Measurements from ENCODE around the gene RENBP.

RENBP gene

GRCh38 chrX:153925739-153926551, 18.5 kb downstream of the RENBP start, which contains the start of gene ARHGAP4:
ARHGAP4 (minus strand) TSS chrX:153926264; CDS start chrX:153926202, 62 bp downstream.
- H3K4me1 Mint-ChIP-seq = peaks cover 44% of the 10 kb centered on the region
- DNase-seq (ENCODE audit: low spot score in 2 of 2) = peak; percentile 26 to 76

GRCh38 chrX:153925387-153925738, 19.1 kb downstream of the RENBP start:
- Mint-ChIP-seq H3K27ac (peak overlapping the region; percentile 93), H3K4me3 (peak overlapping the region; percentile 90), H3K9me3 (no peaks in the 10 kb centered on the region), H3K4me1 (peaks cover 44% of the 10 kb centered on the region), H3K36me3 (peaks cover 32% of the 10 kb centered on the region)
- no peak for ATAC-seq
- DNase-seq (ENCODE audit: low spot score in 2 of 2) = peak in 1 of 2 donors; percentile 63

More at GRCh38 chrX:153925739-153926551, 18.5 kb downstream of the RENBP start, which contains the start of gene ARHGAP4:
- H3K4me3 Mint-ChIP-seq = peak within 1 kb of the TSS; percentile 90
- H3K9me3 Mint-ChIP-seq = no peaks in the 10 kb centered on the region
- H3K36me3 Mint-ChIP-seq = peaks cover 32% of the 10 kb centered on the region
- peak; percentile 25 for ATAC-seq
- peak within 1 kb of the TSS; percentile 93 for H3K27ac Mint-ChIP-seq

GRCh38 chrX:153924149-153924861, 20.1 kb downstream of the RENBP start:
- peaks cover 42% of the 10 kb centered on the region for H3K36me3 Mint-ChIP-seq

GRCh38 chrX:153922932-153923857, 21.2 kb downstream of the RENBP start:
- no peaks in the 10 kb centered on the region for H3K9me3 Mint-ChIP-seq
- peaks cover 32% of the 10 kb centered on the region for H3K36me3 Mint-ChIP-seq
- H3K4me1 Mint-ChIP-seq = peaks cover 39% of the 10 kb centered on the region

More at GRCh38 chrX:153924149-153924861, 20.1 kb downstream of the RENBP start:
- H3K4me1 Mint-ChIP-seq = peaks cover 44% of the 10 kb centered on the region
- no peaks in the 10 kb centered on the region for H3K9me3 Mint-ChIP-seq
- ATAC-seq = no peak
- peak overlapping the region; percentile 93 for H3K27ac Mint-ChIP-seq
- DNase-seq (ENCODE audit: low spot score in 2 of 2) = no peak
- H3K4me3 Mint-ChIP-seq = peak overlapping the region; percentile 90

GRCh38 chrX:153921511-153922446, 22.7 kb downstream of the RENBP start:
- no peaks in the 10 kb centered on the region for H3K9me3 Mint-ChIP-seq
- ATAC-seq (no peak), DNase-seq (ENCODE audit: low spot score in 2 of 2) (no peak)
- peaks cover 40% of the 10 kb centered on the region for H3K4me1 Mint-ChIP-seq
- H3K4me3 Mint-ChIP-seq = peak overlapping the region; percentile 90
- peaks cover 40% of the 10 kb centered on the region for H3K36me3 Mint-ChIP-seq
- H3K27ac Mint-ChIP-seq = peak overlapping the region; percentile 93

More at GRCh38 chrX:153922932-153923857, 21.2 kb downstream of the RENBP start:
- peak overlapping the region; percentile 90 for H3K4me3 Mint-ChIP-seq
- H3K27ac Mint-ChIP-seq = peak overlapping the region; percentile 93
- DNase-seq (ENCODE audit: low spot score in 2 of 2) = no peak
- ATAC-seq = no peak

GRCh38 chrX:153921070-153921469, 23.4 kb downstream of the RENBP start:
- Mint-ChIP-seq H3K27ac (peak overlapping the region; percentile 12), H3K4me1 (peaks cover 43% of the 10 kb centered on the region), H3K4me3 (no peak overlapping the region), H3K36me3 (peaks cover 45% of the 10 kb centered on the region), H3K9me3 (no peaks in the 10 kb centered on the region)
- no peak for ATAC-seq
- no peak for DNase-seq (ENCODE audit: low spot score in 2 of 2)

- Mint-ChIP-seq H3K9me3 (no peaks in the 10 kb centered on the region), H3K4me3 (no peak overlapping the region), H3K27ac (peak overlapping the region; percentile 12), H3K4me1 (peaks cover 40% of the 10 kb centered on the region), H3K36me3 (peaks cover 50% of the 10 kb centered on the region)
- no peak for DNase-seq (ENCODE audit: low spot score in 2 of 2)
- ATAC-seq = no peak
Measured at GRCh38 chrX:153920546-153920945, 23.9 kb downstream of the RENBP start.

GRCh38 chrX:153919281-153919680, 25.2 kb downstream of the RENBP start:
- no peak for ATAC-seq
- Mint-ChIP-seq H3K36me3 (peaks cover 54% of the 10 kb centered on the region), H3K4me1 (peaks cover 32% of the 10 kb centered on the region), H3K27ac (no peak overlapping the region), H3K4me3 (no peak overlapping the region), H3K9me3 (no peaks in the 10 kb centered on the region)
- no peak for DNase-seq (ENCODE audit: low spot score in 2 of 2)

- H3K4me1 Mint-ChIP-seq = peaks cover 21% of the 10 kb centered on the region
- H3K27ac Mint-ChIP-seq = no peak overlapping the region
- no peak overlapping the region for H3K4me3 Mint-ChIP-seq
- DNase-seq (ENCODE audit: low spot score in 2 of 2) (no peak), ATAC-seq (no peak)
- peaks cover 56% of the 10 kb centered on the region for H3K36me3 Mint-ChIP-seq
- H3K9me3 Mint-ChIP-seq = no peaks in the 10 kb centered on the region
Measured at GRCh38 chrX:153917869-153918268, 26.6 kb downstream of the RENBP start.

GRCh38 chrX:153913701-153914100, 30.7 kb downstream of the RENBP start:
- H3K36me3 Mint-ChIP-seq = peaks cover 57% of the 10 kb centered on the region
- DNase-seq (ENCODE audit: low spot score in 2 of 2) = no peak
- peaks cover 9% of the 10 kb centered on the region for H3K4me1 Mint-ChIP-seq
- H3K27ac Mint-ChIP-seq = no peak overlapping the region
- H3K9me3 Mint-ChIP-seq = no peaks in the 10 kb centered on the region
- ATAC-seq = no peak
- no peak overlapping the region for H3K4me3 Mint-ChIP-seq

GRCh38 chrX:153913211-153913610, 31.2 kb downstream of the RENBP start:
- Mint-ChIP-seq H3K4me1 (peaks cover 9% of the 10 kb centered on the region), H3K9me3 (no peaks in the 10 kb centered on the region), H3K36me3 (peaks cover 62% of the 10 kb centered on the region), H3K4me3 (no peak overlapping the region), H3K27ac (no peak overlapping the region)
- DNase-seq (ENCODE audit: low spot score in 2 of 2) = no peak
- no peak for ATAC-seq

GRCh38 chrX:153911798-153912197, 32.6 kb downstream of the RENBP start:
- Mint-ChIP-seq H3K36me3 (peaks cover 57% of the 10 kb centered on the region), H3K4me3 (no peak overlapping the region), H3K27ac (peak overlapping the region; percentile 40), H3K4me1 (peaks cover 11% of the 10 kb centered on the region), H3K9me3 (no peaks in the 10 kb centered on the region)
- ATAC-seq = no peak
- DNase-seq (ENCODE audit: low spot score in 2 of 2) = no peak

- H3K4me1 Mint-ChIP-seq = peaks cover 20% of the 10 kb centered on the region
- H3K36me3 Mint-ChIP-seq = peaks cover 52% of the 10 kb centered on the region
- no peak for DNase-seq (ENCODE audit: low spot score in 2 of 2)
- no peak overlapping the region for H3K27ac Mint-ChIP-seq
- H3K9me3 Mint-ChIP-seq = no peaks in the 10 kb centered on the region
- H3K4me3 Mint-ChIP-seq = no peak overlapping the region
- ATAC-seq = no peak
Measured at GRCh38 chrX:153910446-153910845, 34.0 kb downstream of the RENBP start.

- ATAC-seq = no peak
- Mint-ChIP-seq H3K4me3 (no peak overlapping the region), H3K4me1 (peaks cover 25% of the 10 kb centered on the region), H3K36me3 (peaks cover 49% of the 10 kb centered on the region), H3K9me3 (no peaks in the 10 kb centered on the region), H3K27ac (no peak overlapping the region)
- no peak for DNase-seq (ENCODE audit: low spot score in 2 of 2)
Measured at GRCh38 chrX:153909980-153910360, 34.5 kb downstream of the RENBP start.
